HG02981 (cell line): ENCODE data around the gene TBC1D4.
"Not testable (repeated sequence)": the region's sequence is repeated elsewhere in the genome, so short reads cannot be mapped to it uniquely, and the experiment has no call there.

Experiments
- ATAC-seq: cut with Tn5 transposase; IDR thresholded peaks from one replicate; pipeline ENCODE4 v1.9.1; 2021; ENCODE audit warnings: mild to moderate bottlenecking, moderate library complexity; ENCODE audit not compliant: unreplicated experiment

Gene TBC1D4

GRCh38 chr13:75329723-75330122, 152.2 kb downstream of the TBC1D4 start:
- no peak for ATAC-seq

DNA sequence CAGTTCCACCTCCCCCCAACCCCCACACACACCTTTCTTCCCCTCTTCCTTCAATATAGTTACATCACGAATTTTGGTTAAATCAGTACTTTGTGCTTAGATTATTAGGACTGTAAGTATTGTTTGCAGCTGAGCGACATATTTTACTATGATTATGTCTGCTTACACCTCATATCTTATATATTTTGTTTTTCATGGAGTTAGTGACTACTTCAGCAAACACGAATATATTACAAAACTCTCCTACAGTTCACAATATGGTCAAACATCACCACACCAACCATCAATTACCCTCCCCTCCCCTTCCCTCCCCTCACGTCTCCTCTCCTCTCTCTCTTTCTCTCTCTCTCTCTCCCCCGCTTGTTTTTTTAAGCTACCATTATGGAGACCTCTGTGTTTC, 152.9 kb downstream of the TBC1D4 start:
- ATAC-seq = no peak

DNA sequence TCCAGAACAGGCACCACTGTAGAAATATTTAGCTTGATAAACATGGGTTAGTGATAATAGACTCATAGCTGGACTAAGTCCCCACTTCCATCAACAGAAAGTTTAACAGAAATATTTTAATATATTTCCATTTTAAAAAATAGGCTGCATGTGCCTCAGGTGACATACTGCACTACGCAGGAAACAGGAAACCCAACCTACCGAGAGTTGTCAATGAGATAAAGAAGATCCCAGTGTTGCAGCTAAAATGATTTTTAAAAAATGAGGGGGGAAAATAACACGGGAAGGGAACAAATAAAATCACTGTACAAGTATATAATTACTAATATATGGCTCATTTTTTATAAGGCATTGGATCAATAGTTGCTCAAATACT, 154.8 kb downstream of the TBC1D4 start:
- ATAC-seq = no peak

DNA sequence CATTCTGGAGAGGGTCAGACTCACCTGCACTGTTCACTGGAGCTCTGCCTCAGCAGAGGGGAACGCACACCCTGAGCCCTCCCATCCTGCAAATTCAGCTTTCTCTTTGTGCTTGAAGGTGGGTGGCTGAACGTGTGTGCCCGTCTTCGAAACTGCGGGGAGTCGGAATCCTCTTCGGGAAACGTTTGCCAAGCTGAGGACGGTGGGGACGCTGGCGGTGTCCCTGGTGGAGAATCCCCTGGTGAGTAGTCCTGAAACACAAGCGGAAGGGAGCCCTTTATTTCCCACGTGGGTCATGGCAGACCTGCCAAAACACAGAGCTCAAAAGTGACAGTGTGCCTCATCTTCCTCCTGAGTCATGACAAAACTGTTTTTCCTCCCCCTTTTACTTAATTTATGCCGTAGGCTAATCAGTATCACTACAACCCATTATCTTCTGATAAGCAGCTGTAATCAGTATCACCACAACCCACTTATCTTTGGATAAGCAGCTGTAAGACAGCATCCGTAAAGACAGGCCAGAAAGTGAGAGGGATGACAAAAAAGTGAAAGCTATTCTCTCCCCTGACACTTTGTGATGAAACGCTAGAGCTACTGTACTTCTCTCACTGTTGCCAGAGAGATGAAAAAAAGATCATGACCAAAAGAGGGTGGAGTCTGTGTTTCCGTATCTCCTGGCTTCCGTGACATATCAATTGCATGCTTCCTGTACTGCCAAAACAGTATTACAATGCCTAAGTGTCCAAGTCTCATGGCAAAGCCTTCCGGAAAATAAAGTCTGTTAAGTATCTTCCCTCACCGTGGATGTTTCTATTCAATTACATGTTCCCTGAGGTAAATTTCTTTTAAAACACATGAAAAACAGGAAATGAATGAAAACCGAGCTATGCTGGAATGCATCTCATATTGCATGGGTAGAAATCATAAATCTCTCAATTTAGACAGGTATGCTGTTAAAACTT, 155.5 kb downstream of the TBC1D4 start:
- ATAC-seq = peak; percentile 96

GRCh38 chr13:75325711-75326110, 156.3 kb downstream of the TBC1D4 start:
- ATAC-seq = no peak

GRCh38 chr13:75324413-75324940, 157.5 kb downstream of the TBC1D4 start:
- ATAC-seq = no peak

DNA sequence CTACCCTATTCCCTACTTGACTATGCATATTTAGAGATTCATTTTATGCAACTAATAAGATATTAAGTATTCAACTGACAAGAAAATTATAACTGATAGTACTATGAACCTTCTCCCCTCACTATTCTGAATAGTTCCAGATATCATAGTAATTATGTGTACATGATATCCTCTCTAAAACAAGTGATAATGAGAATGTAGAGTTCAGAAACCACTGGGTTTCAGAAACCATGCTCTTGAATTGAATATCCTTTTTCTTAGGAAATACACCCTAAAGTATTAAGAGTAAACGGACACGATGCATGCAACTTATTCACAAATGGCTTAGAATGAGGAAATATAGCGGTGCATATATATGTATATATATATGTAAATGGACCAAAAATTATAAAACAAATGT, 160.9 kb downstream of the TBC1D4 start:
- no peak for ATAC-seq

- ATAC-seq = no peak
Measured at GRCh38 chr13:75319254-75319653, 162.7 kb downstream of the TBC1D4 start.

DNA sequence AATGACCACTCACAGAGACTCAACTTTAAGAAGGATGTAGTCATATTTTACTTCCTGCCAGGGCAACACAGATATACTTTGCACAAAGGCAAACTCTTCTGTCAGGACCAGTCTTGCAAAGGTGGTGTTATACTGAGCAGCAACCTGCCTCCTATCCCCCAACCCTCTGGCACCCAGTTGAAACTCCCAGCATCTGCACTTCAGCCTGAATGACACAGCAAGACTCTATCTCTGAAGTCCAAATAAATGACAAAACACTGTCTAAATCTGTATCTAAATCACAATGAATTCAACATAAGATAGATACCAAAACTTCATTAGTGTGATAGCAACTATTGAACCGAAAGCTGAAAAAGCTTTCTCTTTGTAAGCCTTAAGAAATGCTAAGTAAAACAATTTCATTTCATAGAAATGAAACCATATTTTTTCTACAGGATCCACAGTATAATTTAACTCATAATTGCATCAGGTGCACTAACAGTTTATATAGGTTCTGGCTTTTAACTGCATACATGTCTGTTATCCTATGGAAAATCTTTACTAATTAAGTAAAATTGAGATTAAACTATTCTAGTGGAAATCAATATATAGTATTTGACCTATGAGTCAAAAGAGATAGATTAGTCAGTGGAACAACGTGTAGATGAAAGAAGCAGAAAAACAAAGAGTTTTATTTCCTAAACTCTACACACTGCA, 163.7 kb downstream of the TBC1D4 start:
- ATAC-seq = no peak

GRCh38 chr13:75316427-75316826, 165.5 kb downstream of the TBC1D4 start:
- ATAC-seq = no peak

DNA sequence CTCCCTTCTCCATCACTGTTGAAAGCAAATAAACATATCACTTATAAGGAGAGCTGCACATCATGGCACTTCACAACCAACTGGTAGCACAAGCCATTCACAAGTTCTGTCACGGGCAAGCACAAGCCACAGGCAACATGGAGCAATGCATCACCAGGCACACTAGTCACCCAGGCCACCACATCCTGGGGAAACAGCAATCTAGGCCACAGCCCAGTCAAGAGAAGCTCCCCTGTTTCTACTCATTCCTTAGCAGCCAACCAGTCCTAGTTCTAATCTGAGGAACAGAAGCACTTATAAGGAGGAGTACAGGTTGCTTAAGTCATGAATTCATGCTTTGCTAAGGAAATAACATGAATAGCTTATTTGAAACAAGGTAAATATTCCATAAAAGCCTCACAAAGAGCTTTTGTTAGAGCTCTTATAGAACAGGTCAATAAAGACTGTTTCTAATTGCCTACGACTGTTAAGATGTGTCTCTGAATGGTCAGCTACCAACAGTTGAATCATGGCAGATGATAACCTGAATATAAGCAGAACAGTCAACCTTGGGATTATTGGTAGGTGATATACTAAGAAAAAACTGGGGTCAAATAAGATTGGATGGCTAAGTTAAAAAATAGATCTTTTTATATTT, 169.0 kb downstream of the TBC1D4 start:
- peak; percentile 71 for ATAC-seq

DNA sequence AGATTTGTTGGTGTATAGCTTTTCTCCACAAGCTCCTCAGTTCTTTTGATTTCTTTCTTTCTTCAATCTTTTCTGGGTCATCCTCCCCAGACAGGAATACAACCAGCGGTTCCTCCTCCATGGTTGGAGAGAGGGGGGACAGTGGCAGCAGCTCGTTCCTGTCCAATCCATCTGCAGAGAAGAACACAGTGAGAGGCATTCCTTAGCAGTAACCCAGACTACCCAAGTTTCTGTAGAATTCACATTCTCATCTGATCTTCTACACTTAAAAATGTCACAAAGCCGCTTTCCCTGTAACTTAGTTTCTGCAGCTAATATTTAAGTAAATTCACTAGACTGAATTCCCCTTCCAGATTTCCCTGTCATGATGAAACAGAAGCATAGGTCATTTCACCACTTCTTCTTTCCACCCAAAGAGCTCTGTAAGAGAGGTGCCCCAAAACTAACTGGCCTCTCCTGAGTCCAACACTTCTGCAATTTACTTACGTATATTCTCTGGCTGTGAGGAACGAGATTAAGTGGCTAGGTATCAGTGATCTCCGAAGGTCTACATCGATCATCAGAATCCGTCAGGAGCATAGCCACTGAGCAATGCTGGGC, 171.9 kb downstream of the TBC1D4 start:
- no peak for ATAC-seq

DNA sequence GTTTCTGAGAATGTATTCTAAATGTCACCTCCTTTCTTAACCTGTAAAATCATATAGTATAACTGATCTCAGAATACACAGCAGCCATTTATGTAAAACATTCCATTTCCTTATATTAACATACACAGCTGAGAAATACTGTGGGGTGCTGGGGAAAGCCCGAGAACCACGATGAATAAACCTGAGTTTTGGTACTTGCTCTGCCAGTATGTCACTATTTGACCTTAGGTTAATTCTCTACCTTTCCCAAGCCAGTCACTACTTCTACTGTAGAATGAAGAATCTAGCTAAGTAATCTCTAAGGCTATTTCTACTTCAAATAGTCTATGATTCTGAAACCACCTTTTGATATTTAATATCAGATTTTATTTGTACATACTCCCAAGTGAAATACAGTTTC, 173.7 kb downstream of the TBC1D4 start:
- peak; percentile 56 for ATAC-seq

DNA sequence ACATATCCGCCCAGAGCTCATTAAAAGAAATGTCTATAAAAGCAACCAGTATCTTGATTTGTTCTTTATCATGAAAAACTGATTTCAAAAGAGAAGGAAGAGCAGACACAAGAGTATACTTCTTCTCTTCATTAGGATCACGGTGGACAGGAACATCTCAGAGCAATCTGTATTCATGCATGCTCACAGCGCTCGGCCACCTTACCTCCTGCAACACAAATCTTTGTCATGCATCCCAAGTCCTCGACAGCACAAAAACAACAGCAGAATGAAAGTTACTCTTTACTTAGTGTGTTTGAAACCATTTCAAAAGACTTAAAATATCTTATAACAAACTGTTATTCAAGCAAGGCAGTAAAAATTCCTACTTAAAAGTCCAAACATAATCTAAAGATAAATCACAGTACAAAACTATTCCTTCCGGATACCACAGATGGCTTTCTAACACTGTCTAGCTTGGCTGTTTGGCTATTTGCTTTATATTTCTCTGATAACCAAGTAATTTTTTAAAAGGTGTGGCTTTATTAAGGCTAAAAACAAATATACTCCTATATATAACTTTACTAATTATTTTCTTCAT, 174.5 kb downstream of the TBC1D4 start:
- ATAC-seq = no peak

DNA sequence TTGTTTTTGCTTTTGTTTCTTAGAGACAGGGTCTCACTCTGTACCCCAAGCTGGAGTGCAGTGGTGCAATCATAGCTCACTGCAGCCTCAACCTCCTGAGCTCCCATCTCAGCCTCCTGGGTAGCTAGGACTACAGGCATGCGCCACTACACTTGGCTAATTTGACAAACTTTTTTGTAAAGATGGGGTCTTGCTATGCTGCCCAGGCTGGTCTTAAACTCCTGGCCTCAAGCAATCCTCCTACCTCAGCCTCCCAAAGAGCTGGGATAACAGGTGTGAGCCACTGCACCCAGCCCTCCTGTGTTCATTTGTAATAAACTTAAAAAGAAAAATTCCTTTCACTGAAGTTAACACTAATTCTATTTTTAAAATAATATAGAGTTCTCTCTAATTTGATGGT, 175.0 kb downstream of the TBC1D4 start:
- not testable (repeated sequence) for ATAC-seq

DNA sequence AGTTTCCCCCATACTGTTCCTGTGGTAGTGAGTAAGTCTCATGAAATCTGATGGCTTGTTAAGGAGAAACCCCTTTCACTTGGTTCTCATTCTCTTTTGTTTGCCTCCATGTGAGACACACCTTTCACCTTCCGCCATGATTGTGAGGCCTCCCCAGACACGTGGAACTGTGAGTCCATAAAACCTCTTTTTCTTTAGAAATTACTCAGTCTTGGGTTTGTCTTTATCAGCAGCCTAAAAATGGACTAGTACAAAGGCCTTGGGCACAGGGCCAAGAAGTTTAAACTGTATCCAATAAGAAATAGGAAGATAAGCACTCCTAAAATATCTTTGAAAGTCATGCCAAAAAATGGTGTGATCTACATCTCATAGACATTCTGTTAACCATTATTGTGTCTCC, 176.9 kb downstream of the TBC1D4 start:
- no peak for ATAC-seq

- ATAC-seq = no peak
Measured at GRCh38 chr13:75303263-75303662, 178.7 kb downstream of the TBC1D4 start.

DNA sequence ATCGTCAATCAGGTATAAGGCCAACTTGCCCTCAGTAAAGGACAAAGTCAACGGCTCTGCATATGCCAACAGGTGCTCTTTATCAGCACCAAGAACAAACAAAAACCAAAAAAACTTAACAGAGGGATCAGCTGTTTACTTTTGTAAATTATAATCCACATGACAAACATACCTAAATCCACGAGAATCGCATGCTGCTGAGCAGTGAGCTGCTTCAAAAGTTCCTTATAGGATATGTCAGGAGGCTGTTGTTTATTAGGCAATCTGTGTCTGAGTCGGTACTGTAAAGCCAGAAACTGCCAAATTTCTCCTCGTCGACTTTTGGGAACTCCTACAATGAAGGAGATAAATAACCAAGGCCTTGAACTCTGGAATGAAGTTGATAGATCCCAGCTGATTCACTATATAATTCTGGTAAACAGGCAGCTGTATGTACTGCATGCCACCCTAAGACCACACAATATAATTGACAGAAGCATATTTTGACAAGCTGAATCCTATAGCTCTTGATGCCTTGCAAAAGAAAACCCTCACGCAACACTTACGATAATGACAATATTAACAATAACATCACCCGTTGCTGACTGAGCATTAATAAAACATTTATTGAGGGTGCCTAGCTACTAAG, 179.8 kb downstream of the TBC1D4 start:
- ATAC-seq = no peak

DNA sequence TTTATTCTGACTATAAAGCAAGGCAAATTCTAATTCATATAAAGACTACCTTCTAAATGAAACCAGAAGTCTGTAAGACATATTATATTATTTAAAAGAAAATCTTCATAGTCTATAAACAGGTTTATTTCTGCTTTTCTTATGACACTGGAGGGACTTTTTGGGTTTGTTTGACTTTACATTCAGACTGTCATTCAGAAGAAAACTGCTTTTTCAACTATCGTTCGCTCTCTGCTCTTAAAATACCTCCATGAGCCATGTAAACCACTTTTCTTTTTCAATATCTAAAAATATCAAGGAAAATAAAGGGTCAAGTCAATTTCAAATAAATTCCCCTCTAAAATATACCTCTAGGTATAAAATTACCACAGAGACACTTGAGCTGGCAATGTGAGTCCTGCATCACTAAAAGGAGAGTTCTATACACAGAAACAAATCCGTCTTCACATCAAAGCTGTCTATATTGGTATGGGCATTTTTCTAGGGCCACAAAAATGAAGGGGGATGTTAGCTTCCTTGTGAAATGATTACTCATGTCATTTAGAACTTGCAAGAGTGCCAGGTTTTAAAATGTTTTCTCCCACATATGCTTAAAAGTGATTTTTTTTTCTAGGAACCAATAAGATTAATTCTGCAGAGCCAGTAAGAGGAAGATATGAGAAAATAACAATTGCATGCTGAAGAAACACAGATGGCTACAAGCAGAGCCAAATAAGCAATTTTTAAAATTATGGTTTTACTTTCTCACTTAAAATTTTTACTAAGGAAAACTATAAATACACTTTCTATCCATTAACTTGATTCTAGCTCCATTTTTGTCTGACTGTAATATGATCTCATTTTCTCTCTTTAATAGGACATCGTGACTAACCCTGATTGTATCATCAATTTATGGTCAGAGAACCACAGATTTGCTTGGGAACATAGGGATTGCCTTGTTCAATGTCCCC, 181.8 kb downstream of the TBC1D4 start:
- ATAC-seq = peak; percentile 71
